DMS53 (cell line): ENCODE data around the gene ENPEP.
"Not testable (repeated sequence)": the region's sequence is repeated elsewhere in the genome, so short reads cannot be mapped to it uniquely, and the experiment has no call there.

Experiments used
- DNase-seq: peaks from one replicate; lab custom pipeline; 2025; lab: John Stamatoyannopoulos, UW

The ENPEP gene

DNA sequence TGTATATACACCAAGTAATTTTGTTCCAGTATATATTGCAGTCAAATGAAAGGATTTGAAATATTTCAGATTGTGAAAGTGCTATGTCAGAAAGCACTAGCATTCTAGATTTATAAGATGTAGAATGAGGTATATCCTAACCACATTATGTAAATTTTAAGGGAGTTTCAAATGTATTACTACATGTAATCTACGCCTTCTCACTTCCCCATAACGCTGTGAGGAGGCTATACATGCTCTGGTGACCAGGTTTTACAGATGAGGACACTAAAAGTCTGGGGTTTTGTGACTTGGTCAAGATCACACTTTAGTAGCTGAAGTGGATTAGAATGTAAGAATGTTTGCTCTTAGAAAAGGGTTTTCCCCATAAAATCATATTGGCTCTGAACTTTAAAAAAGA lies 8.1 kb downstream of the ENPEP start:
- DNase-seq = no peak

GRCh38 chr4:110484767-110485166 lies 8.8 kb downstream of the ENPEP start:
- no peak for DNase-seq

- DNase-seq = no peak
These were observed 9.5 kb downstream of the ENPEP start for GRCh38 chr4:110485452-110485851.

- no peak for DNase-seq
These were observed 10.3 kb downstream of the ENPEP start for GRCh38 chr4:110486256-110486655.

DNA sequence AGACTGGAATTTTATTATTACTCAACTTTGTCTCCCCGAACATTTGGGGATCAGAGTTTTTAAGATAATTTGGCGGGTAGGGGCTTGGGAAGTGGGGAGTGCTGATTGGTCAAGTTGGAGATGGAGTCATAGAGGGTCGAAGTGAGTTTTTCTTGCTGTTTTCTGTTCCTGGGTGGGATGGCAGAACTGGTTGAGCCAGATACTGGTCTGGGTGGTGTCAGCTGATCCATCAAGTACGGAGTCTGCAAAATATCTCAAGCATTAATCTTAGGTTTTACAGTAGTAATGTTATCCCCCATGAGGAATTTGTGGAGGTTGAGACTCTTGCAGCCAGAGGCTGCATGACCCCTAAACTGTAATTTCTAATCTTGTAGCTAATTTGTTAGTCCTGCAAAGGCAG lies 10.9 kb downstream of the ENPEP start:
- DNase-seq = not testable (repeated sequence)

- peak; percentile 21 for DNase-seq
These were observed 11.9 kb downstream of the ENPEP start for GRCh38 chr4:110487873-110488272.

- no peak for DNase-seq
These were observed 14.1 kb downstream of the ENPEP start for GRCh38 chr4:110489901-110490508.

GRCh38 chr4:110492522-110492921 lies 16.6 kb downstream of the ENPEP start:
- DNase-seq = no peak

GRCh38 chr4:110493520-110493919 lies 17.6 kb downstream of the ENPEP start:
- no peak for DNase-seq

GRCh38 chr4:110498420-110498819 lies 22.5 kb downstream of the ENPEP start:
- no peak for DNase-seq

- DNase-seq = no peak
These were observed 23.2 kb downstream of the ENPEP start for GRCh38 chr4:110499126-110499525.

- DNase-seq = no peak
These were observed 25.9 kb downstream of the ENPEP start for GRCh38 chr4:110501826-110502225.

DNA sequence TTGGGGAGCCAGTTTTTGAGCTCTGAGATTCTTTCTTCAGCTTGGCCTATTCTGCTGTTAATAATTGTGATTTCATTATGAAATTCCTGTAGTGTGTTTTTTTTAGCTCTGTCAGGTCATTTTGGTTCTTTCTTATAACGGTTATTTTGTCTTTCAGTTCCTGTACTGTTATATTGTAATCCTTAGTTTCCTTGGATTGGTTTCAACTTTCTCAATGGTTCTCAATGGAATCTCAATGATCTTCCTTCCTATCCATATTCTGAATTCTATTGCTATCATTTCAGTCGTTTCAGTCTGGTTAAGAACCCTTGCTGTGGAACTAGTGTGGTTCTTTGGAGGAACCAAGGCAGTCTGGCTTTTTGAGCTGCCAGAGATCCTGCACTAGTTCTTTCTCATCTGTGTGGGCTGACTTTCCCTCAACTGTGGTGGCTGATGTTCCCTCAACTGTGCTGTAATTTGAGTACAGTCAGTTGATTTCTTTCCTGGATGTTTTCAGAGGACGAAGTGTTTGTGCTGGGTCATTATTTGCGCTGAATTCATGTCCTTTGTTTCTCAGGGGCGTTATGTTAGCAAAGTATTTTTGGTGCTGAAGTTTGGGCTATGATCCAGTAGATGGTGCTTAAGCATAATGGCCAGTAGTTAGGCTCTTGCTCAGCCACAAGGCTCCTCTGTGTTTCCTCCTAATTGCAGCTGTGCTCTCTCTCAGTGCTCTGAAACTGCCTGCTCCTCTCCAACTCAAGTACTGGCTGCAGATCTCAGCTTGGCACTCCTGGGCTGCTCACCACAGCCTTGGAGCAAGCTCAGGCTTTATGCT lies 27.5 kb downstream of the ENPEP start:
- no peak for DNase-seq

- no peak for DNase-seq
These were observed 28.1 kb downstream of the ENPEP start for GRCh38 chr4:110504084-110504435.

DNA sequence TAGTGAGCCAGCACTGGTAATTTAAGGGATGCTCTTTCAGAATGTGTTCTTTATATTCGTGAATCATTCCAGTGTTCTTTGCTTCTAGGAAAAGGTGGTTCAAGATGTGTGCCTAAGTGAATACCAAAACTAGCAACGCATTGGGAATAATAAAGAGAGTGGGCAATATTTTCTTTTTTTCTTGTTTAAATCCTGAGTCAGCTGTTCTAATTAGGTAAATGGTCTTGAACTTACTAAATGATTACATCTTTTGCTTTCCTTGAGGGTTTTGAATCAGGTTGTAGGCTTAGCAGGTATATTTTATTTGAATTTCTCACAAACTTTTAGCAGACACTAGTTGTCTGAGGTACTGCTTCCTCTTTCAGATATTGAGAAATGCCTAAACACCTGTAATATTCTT lies 29.5 kb downstream of the ENPEP start:
- no peak for DNase-seq

DNA sequence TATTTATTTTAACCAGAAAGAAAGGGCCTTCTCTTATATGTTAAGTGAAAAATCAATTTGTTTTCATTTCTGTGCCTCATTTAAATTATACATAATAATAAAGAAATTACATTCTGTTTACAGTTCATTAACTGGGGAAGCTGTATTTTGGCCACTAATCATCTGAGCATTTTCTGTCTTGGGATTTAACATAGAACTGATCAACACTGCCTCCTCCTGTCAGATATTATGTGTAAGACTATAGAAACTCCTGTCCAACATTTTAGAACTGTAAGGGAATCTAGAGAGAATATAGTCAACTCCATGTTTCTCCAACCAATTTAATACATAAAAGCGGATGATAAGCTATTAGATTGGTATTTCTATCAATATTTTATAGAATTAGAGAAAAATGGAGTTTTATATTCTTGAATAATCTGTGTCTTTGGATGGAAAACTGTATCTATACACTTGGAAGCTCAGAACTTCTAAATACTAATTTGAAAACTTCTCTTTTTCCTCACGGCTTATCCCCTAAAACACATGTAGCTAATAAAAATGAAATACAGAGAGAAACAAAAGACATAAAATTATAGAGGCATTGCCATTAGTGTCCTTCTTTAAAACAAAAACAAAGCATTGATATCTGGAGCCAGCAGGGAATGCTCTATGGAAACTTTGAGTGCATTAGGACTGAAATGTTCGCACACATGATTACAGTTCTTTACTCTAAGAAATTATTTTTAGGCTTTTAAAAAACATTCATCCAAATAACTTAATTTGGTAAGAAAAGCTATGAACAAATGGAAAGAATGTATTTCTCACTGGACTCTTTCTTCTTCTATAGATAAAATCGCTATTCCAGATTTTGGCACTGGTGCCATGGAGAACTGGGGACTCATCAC lies 33.1 kb downstream of the ENPEP start:
- peak; percentile 52 for DNase-seq

- DNase-seq = no peak
These were observed 34.3 kb downstream of the ENPEP start for GRCh38 chr4:110510277-110510676.

- peak; percentile 77 for DNase-seq
These were observed 35.1 kb downstream of the ENPEP start for GRCh38 chr4:110510955-110511544.

GRCh38 chr4:110512901-110513300 lies 36.9 kb downstream of the ENPEP start:
- no peak for DNase-seq

DNA sequence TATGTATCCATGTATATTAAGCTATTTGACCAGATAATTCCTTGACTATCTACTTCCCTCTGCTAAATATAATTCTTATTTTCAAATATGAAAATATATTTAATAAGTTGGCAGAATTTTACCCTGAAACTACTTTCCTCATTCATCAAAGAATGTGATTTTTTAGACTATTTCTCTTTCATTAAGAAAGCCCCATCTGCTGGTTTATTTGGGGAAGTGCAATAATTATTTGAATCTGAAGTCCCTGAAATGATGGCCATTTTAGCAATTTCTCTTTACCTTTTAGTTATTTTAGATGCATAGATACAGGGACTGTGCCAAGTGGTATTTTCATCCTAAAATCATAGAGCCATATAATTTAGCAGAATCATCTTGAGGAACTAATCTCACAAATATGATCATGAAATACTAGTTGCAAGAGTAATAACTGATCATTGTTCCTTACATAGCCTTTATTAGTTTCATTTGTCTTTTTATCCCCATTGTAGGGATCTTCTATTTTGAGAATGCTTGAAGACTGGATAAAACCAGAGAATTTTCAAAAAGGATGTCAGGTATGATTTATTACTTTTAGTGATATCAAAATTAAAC lies 39.0 kb downstream of the ENPEP start:
- DNase-seq = peak; percentile 75

DNA sequence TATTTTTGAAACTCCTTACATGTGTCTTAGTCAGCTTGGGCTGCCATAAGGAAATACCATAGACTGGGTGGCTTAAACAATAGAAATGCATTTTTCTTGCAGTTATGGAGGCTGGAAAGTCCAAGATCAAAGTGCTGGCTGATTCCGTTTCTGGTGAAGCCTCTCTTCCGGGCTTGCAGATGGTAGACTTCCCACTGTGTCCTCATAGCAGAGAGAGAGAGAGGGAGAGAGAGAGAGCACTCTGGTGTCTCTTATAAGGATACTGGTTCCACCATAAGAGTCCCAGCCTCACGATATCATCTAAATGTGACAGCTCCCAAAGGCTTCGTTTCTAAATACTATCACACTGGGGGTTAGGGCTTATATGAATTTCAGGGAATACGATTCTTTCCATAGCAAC lies 39.7 kb downstream of the ENPEP start:
- peak; percentile 84 for DNase-seq
